Activated naive CD4-positive, alpha-beta T cell treated with anti-CD3 and anti-CD28 coated beads, Interleukin-2, amount 10 ng/mL, durations not matched to agents 7 days and 5 days (primary cell): ENCODE results near the gene SPSB2.

ENCODE experiments used
- CTCF ChIA-PET: fragments of 350-600 bp; sonication (Branson Sonifier 250); formaldehyde crosslinking; loops from one replicate; lab custom pipeline; 2021; ENCODE audit warnings: antibody characterized with exemption; lab: Charles Lee
- DNase-seq: peaks from one replicate; pipeline ENCODE4 v3.0.0-alpha.2; 2020
- H3K27ac Mint-ChIP-seq: one replicate; pipeline ENCODE4 v1.8.0; 2021; ENCODE audit warnings: mild to moderate bottlenecking, moderate library complexity, mixed read lengths
- H3K27me3 Mint-ChIP-seq: one replicate; pipeline ENCODE4 v1.8.0; 2021; ENCODE audit warnings: mild to moderate bottlenecking, mixed read lengths
- H3K36me3 Mint-ChIP-seq: one replicate; pipeline ENCODE4 v1.8.0; 2021; ENCODE audit warnings: mixed read lengths
- H3K4me1 Mint-ChIP-seq: one replicate; pipeline ENCODE4 v1.8.0; 2021; ENCODE audit warnings: mixed read lengths
- H3K4me3 Mint-ChIP-seq: one replicate; pipeline ENCODE4 v1.8.0; 2021; ENCODE audit warnings: mild to moderate bottlenecking, moderate library complexity, mixed read lengths
- H3K9me3 Mint-ChIP-seq: one replicate; pipeline ENCODE4 v1.8.0; 2021; ENCODE audit warnings: mixed read lengths

SPSB2 gene

DNA sequence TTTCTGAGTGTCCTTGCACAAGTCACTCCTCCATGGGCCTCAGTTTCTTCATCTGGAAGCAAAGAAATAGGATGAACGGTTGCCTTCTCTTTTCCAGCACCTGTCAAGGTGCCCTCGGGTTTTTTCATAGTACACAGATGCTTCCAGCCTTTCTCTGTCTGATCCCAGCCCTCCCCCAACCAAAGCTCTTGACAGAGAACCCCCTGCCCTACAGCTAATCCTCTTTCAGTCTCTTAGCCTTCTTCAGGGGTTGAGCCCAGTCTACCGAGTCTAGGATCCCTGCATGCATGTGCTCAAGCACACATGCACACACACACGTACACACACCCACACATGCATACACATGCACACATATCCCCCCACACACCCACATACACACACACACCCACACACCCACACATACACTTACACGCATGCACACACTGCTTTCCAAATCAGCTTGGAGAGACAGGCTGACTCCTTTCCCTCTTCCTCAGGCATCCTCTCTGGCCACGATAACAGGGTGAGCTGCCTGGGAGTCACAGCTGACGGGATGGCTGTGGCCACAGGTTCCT, 26.7 kb downstream of the SPSB2 start:
- no peak for DNase-seq
- Mint-ChIP-seq H3K36me3 (peaks cover 36% of the 10 kb centered on the region), H3K4me3 (no peak overlapping the region), H3K9me3 (no peaks in the 10 kb centered on the region), H3K4me1 (peaks cover 33% of the 10 kb centered on the region), H3K27me3 (peaks cover 7% of the 10 kb centered on the region), H3K27ac (no peak overlapping the region)
- CTCF ChIA-PET, result interaction anchor here (0.7 kb wide), 1 partner anchor 15 kb away, joined by 3 read pairs; no protein-coding TSS in a partner anchor

DNA sequence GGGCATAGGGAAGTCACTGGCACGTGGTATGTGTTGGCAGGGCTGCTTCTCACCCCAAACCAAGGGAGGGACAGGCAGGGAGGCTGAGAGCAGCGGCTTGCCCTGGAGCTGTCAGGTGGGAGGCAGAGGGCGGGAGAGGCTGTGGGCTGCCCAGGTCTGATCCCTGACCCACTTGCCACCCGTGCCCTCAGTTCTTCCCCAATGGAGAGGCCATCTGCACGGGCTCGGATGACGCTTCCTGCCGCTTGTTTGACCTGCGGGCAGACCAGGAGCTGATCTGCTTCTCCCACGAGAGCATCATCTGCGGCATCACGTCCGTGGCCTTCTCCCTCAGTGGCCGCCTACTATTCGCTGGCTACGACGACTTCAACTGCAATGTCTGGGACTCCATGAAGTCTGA, 27.7 kb downstream of the SPSB2 start:
- Mint-ChIP-seq H3K36me3 (peaks cover 32% of the 10 kb centered on the region), H3K4me1 (peaks cover 28% of the 10 kb centered on the region), H3K4me3 (no peak overlapping the region), H3K9me3 (no peaks in the 10 kb centered on the region), H3K27ac (no peak overlapping the region), H3K27me3 (peaks cover 7% of the 10 kb centered on the region)
- CTCF ChIA-PET, result interaction anchor here (3.9 kb wide), 1 partner anchor 10 kb away, joined by 29 read pairs; no protein-coding TSS in a partner anchor
- DNase-seq, result no peak

DNA sequence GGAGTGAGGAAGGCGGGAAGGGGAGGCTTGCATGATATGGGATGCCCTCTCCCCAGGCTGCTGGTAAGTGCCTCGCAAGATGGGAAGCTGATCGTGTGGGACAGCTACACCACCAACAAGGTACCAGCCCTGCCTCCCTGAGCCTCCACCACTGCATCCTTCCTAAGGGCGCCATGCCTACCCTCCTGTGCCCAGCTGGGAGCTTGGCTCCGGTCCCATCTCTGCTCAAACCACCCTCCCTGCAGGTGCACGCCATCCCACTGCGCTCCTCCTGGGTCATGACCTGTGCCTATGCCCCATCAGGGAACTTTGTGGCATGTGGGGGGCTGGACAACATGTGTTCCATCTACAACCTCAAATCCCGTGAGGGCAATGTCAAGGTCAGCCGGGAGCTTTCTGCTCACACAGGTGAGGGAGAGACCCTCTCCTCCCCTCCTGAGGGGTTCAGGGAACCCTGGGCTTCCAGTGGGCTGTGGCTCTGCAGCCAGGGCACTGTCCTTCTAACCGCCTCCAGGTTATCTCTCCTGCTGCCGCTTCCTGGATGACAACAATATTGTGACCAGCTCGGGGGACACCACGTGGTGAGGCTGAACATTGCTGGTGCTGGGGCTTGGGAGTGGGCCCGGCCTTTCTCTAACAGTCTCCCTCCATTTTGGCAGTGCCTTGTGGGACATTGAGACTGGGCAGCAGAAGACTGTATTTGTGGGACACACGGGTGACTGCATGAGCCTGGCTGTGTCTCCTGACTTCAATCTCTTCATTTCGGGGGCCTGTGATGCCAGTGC, 29.8 kb downstream of the SPSB2 start:
- Mint-ChIP-seq H3K27ac (no peak overlapping the region), H3K36me3 (peaks cover 15% of the 10 kb centered on the region)

DNA sequence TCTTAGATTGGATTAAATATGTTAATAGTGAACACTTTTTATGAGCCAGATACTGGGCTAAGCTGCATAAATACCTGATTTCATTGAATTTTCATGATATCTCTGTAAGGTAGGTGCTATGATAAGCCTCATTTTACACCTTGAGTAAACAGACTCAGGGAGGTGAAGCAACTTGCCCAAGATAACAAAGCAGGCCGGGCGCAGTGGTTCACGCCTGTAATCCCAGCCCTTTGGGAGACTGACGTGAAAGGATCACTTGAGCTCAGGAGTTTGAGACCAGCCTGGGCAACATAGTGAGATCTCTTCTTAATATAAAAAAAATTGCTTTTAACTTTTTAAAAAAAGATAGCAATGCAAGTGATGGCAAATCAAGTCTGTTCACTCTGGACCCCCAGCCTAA, 31.0 kb downstream of the SPSB2 start:
- peaks cover 22% of the 10 kb centered on the region for H3K27me3 Mint-ChIP-seq
- no peak for DNase-seq
- peaks cover 6% of the 10 kb centered on the region for H3K36me3 Mint-ChIP-seq
- CTCF ChIA-PET, result interaction anchor here (1.4 to 3.9 kb wide), 2 partner anchors 7 to 28 kb away, joined by 3 to 29 read pairs; no protein-coding TSS in a partner anchor
- no peak overlapping the region for H3K27ac Mint-ChIP-seq
- H3K4me1 Mint-ChIP-seq, result no peaks in the 10 kb centered on the region
- H3K9me3 Mint-ChIP-seq, result no peaks in the 10 kb centered on the region
- H3K4me3 Mint-ChIP-seq, result no peak overlapping the region

More for the DNA sequence above, 29.8 kb downstream of the SPSB2 start:
- H3K9me3 Mint-ChIP-seq, result no peaks in the 10 kb centered on the region
- H3K27me3 Mint-ChIP-seq, result peaks cover 20% of the 10 kb centered on the region
- no peak overlapping the region for H3K4me3 Mint-ChIP-seq
- DNase-seq, result no peak
- CTCF ChIA-PET, result interaction anchor here (0.9 to 3.9 kb wide), 2 partner anchors 8 to 11 kb away, joined by 3 to 29 read pairs; no protein-coding TSS in a partner anchor
- H3K4me1 Mint-ChIP-seq, result peaks cover 9% of the 10 kb centered on the region

DNA sequence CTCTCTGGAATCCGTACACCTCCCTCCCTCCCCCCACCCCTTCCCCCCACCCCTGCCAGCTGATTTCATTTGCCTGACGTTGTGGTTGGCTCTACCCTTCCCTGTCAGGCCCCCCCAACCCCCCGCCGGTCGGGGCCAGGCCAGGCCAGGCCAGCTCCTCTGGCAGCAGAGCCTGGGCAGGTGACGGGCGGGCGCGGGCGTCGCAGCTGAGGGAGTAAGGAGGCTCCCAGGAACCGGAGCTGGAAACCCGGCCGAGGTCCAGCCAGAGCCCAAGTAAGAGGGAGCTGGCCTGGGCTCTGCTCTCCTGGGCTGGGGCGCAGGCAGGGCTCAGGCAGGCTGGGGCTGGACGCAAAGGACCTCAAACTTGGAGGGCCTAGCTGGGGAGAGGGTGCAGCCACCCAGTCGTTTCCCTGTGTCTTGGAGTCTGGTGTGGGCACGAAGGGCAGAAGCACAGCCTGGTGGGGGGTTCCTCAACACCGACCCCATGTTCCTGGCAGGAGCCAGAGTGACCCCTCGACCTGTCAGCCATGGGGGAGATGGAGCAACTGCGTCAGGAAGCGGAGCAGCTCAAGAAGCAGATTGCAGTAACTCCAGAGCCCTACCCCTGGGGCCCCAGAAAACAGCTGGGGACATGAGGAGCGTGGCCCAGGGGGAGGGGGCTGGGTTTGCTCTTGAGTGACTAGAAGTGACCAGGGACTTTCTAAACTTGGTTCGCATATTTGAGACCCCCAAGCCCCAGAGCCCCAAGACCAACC, 32.2 kb downstream of the SPSB2 start, which contains the start of gene GNB3:
TSS of gene GNB3 (plus strand) at position 165 of the 755 bp plus-strand sequence. CDS start at position 528, 363 bp downstream.
- Mint-ChIP-seq H3K4me3 (no peak within 1 kb of the TSS), H3K27me3 (peaks cover 25% of the 10 kb centered on the region), H3K27ac (no peak within 1 kb of the TSS), H3K36me3 (no peaks in the 10 kb centered on the region), H3K9me3 (no peaks in the 10 kb centered on the region), H3K4me1 (no peaks in the 10 kb centered on the region)
- CTCF ChIA-PET, result interaction anchor here (1.3 kb wide), 1 partner anchor 12 kb away, joined by 7 read pairs; the partner anchor contains the start of gene P3H3
- no peak for DNase-seq

DNA sequence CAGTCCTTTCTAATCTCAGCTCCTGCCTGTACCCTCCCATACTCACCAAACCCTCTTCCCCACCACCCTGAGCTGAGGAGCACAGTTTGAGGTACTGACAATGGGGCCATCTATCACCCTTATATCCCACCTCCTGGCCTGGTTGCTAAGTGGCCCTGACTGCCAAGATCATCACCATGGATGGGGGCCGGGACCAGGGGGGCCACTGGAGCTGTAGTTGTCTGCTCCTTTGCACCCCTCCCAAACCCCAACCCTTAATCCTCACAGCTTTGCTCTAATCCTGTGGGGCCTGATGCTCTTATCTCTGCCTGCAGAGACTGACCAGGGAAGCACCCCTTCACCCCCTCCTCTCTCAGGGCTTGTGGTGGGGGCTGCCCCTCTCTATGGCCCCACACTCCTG, 32.8 kb downstream of the SPSB2 start:
- DNase-seq, result no peak
- Mint-ChIP-seq H3K9me3 (no peaks in the 10 kb centered on the region), H3K27ac (no peak overlapping the region), H3K36me3 (no peaks in the 10 kb centered on the region), H3K4me3 (no peak overlapping the region), H3K27me3 (peaks cover 25% of the 10 kb centered on the region), H3K4me1 (peaks cover 4% of the 10 kb centered on the region)
- CTCF ChIA-PET, result interaction anchor here (1.3 to 2.3 kb wide), 2 partner anchors 12 to 87 kb away, joined by 5 to 7 read pairs; partner anchors contain the start of genes MLF2 and P3H3

DNA sequence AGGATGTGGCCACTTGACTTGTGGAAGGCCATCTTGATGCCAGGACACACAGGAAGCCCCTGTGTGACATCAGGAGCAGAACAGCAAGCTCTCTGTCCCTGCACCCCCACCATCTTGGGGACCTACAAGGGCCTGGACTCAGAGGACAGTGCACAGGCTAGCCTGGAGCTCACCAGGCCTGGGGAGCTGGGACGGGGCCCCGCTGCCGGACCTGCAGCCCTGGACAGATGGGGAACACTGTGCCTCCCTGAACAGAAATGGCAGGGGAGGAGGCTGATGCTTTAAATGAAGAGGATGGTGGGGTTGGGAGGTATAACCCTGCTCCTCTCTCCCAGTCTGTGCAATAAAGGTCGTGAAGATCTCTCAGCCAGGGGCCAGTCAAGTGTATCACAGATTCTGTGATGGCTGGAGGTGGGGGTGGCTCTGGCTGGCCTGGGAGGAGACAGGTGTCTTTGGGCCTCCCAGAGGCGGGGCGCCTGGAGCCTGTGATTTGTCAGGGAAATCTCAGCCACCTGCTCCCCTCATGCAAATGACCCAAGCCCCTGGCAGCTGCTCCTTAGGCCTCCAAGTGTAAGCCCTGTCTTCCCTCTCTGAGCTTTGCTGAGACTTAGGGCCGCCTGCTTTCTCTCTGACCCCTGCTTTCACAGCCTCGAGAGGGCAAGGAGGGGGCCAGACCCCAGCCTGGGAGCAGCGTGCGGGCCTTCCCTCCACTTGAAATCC, 33.5 kb downstream of the SPSB2 start:
- Mint-ChIP-seq H3K4me1 (peaks cover 4% of the 10 kb centered on the region), H3K9me3 (no peaks in the 10 kb centered on the region), H3K27ac (no peak overlapping the region), H3K4me3 (no peak overlapping the region), H3K36me3 (no peaks in the 10 kb centered on the region), H3K27me3 (peaks cover 25% of the 10 kb centered on the region)
- DNase-seq, result no peak
- CTCF ChIA-PET, result interaction anchor here (0.9 to 2.3 kb wide), 5 partner anchors 11 to 269 kb away, joined by 3 to 7 read pairs (median 4); partner anchors contain the start of genes MLF2 and P3H3

DNA sequence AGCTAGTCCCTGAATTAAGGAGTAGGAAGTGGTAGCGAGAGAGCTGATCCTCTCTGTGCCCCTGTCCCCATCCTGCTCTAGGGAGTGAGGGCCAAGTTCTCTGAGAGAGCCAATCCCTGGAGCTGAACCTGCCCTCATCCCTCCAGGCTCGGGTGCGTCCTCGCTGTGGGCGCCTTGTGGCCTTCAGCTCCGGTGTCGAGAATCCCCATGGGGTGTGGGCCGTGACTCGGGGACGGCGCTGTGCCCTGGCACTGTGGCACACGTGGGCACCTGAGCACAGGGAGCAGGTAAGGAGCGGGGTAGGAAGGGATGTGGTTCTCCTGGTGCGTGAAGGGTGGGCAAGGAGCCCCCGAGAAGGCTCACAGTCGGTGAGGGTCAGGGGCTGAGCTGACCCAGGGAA, 34.2 kb downstream of the SPSB2 start:
- no peak for DNase-seq
- H3K4me1 Mint-ChIP-seq, result peaks cover 4% of the 10 kb centered on the region
- H3K27ac Mint-ChIP-seq, result no peak overlapping the region
- CTCF ChIA-PET, result interaction anchor here (0.9 to 2.3 kb wide), 4 partner anchors 11 to 268 kb away, joined by 3 to 5 read pairs (median 4); partner anchors contain the start of gene MLF2
- no peaks in the 10 kb centered on the region for H3K9me3 Mint-ChIP-seq
- H3K27me3 Mint-ChIP-seq, result peaks cover 25% of the 10 kb centered on the region
- H3K36me3 Mint-ChIP-seq, result no peaks in the 10 kb centered on the region
- no peak overlapping the region for H3K4me3 Mint-ChIP-seq

DNA sequence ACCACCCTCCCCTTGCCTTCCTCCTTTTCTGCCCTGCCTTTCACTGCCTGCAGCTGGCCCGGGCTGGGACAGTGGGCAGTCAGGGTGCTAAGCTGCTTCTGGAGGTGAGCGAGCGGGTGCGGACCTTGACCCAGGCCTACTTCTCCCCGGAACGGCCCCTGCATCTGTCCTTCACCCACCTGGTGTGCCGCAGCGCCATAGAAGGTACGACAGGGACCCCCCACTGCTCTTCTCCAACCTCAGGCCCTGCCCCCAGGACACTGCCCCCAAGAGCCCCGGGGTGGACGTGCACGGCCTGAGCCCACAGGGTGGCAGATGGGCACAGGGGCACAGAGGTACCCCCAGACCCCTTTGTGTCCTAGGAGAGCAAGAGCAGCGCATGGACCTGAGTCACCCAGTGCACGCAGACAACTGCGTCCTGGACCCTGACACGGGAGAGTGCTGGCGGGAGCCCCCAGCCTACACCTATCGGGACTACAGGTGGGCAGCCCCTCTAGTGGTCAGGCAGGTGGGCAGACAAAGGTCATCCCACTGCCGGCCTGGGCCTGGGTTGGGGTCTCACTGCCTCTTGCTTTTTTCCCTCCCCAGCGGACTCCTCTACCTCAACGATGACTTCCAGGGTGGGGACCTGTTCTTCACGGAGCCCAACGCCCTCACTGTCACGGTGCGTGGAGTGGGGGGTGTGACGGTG, 35.6 kb downstream of the SPSB2 start:
- no peaks in the 10 kb centered on the region for H3K36me3 Mint-ChIP-seq
- DNase-seq, result no peak
- CTCF ChIA-PET, result interaction anchor here (1.5 to 4.4 kb wide), 4 partner anchors 6 to 13 kb away, joined by 4 to 38 read pairs (median 16); partner anchors contain the start of genes CDCA3, P3H3 and USP5
- no peak overlapping the region for H3K4me3 Mint-ChIP-seq
- H3K27ac Mint-ChIP-seq, result no peak overlapping the region
- no peaks in the 10 kb centered on the region for H3K9me3 Mint-ChIP-seq
- H3K4me1 Mint-ChIP-seq, result peaks cover 4% of the 10 kb centered on the region
- H3K27me3 Mint-ChIP-seq, result peaks cover 24% of the 10 kb centered on the region

DNA sequence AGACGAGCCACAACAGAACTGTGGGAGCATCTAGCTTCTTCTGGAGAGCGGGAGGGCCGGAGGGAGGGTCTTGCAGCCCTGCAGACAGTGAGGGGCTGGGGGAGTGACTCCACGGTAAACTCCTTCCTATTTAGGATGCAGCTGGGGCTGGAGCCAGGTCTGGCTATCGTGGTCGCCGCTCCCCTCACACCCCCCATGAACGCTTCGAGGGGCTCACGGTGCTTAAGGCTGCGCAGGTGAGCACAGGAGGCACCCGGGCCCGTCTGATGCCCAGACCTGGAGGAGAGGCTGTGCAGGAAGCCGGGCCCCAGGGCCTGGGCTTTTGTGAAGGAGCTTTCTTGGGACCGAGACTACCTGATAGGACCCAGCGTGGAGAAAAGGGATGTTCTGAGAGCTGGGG, 36.3 kb downstream of the SPSB2 start:
- CTCF ChIA-PET, result interaction anchor here (1.4 to 4.4 kb wide), 5 partner anchors 7 to 83 kb away, joined by 4 to 38 read pairs (median 6); partner anchors contain the start of genes CDCA3, MLF2, P3H3 and USP5
- no peak overlapping the region for H3K4me3 Mint-ChIP-seq
- no peak overlapping the region for H3K27ac Mint-ChIP-seq
- H3K4me1 Mint-ChIP-seq, result peaks cover 4% of the 10 kb centered on the region
- no peaks in the 10 kb centered on the region for H3K36me3 Mint-ChIP-seq
- H3K27me3 Mint-ChIP-seq, result peaks cover 29% of the 10 kb centered on the region
- no peak for DNase-seq
- no peaks in the 10 kb centered on the region for H3K9me3 Mint-ChIP-seq

DNA sequence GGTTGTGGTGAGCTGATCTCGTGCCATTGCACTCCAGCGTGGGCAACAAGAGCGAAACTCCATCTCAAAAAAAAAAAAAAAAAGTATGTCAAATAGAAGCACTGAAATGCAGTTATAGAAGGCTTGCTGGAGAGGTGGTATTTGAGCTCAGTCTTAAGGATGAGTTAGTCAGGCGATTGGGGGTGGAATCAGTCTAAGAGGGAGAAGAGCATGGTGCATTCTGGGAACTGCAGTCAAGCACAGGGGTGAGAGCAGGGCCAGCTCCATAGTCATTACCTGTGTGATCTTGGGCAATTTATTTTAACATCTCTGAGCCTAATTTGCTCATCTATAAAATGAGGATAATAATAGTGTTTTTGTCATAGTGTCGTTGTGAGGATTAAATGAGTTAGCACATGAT, 38.2 kb downstream of the SPSB2 start:
- no peaks in the 10 kb centered on the region for H3K36me3 Mint-ChIP-seq
- peaks cover 4% of the 10 kb centered on the region for H3K4me1 Mint-ChIP-seq
- no peak overlapping the region for H3K4me3 Mint-ChIP-seq
- H3K9me3 Mint-ChIP-seq, result no peaks in the 10 kb centered on the region
- CTCF ChIA-PET, result interaction anchor here (1.0 to 4.4 kb wide), 13 partner anchors 9 to 264 kb away, joined by 3 to 38 read pairs (median 5); partner anchors contain the start of genes CDCA3, MLF2, SPSB2 and USP5
- peaks cover 44% of the 10 kb centered on the region for H3K27me3 Mint-ChIP-seq
- no peak overlapping the region for H3K27ac Mint-ChIP-seq
- DNase-seq, result no peak

DNA sequence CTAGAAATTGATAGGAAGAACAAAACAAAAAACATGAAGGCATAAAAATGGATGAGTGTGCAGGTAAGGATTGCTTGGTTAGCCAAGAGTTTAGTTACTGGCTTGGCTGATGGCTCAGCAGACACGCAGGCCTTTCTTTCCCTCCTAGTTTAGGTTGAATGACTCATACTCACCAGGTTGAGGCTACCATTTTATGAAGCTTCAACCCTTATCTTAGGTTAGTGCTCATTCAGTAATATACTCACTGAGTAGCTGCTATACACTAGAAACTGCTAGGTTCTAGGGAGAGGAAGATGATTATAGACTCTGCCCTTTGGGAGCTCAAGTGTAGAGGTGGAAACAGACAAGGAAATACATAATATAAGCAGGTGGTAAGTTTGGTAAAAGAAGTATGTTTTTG, 38.8 kb downstream of the SPSB2 start:
- peaks cover 6% of the 10 kb centered on the region for H3K4me1 Mint-ChIP-seq
- CTCF ChIA-PET, result interaction anchor here (1.0 to 4.4 kb wide), 12 partner anchors 9 to 263 kb away, joined by 3 to 38 read pairs (median 6); partner anchors contain the start of genes CDCA3, MLF2, SPSB2 and USP5
- H3K27ac Mint-ChIP-seq, result no peak overlapping the region
- no peak for DNase-seq
- no peaks in the 10 kb centered on the region for H3K9me3 Mint-ChIP-seq
- peaks cover 48% of the 10 kb centered on the region for H3K27me3 Mint-ChIP-seq
- no peaks in the 10 kb centered on the region for H3K36me3 Mint-ChIP-seq
- no peak overlapping the region for H3K4me3 Mint-ChIP-seq
